GM21737 (cell line): ENCODE measurements around the gene TSPOAP1.

Source experiments
- ATAC-seq: cut with Tn5 transposase; IDR thresholded peaks from one replicate; pipeline ENCODE4 v1.9.1; 2021; ENCODE audit warnings: mild to moderate bottlenecking, moderate library complexity; ENCODE audit not compliant: unreplicated experiment

TSPOAP1 gene

GRCh38 chr17:58280480-58281217 lies 47.9 kb downstream of the TSPOAP1 start, which contains the start of gene MPO:
MPO (minus strand) TSS chr17:58280935; CDS start chr17:58280758, 177 bp downstream.
- ATAC-seq = no peak

GRCh38 chr17:58279736-58280479 lies 48.7 kb downstream of the TSPOAP1 start:
- no peak for ATAC-seq

GRCh38 chr17:58279016-58279711 lies 49.4 kb downstream of the TSPOAP1 start:
- no peak for ATAC-seq

- ATAC-seq = no peak
Observed at GRCh38 chr17:58278661-58279015, 50.0 kb downstream of the TSPOAP1 start.

GRCh38 chr17:58277802-58278595 lies 50.6 kb downstream of the TSPOAP1 start:
- ATAC-seq = no peak

- no peak for ATAC-seq
Observed at GRCh38 chr17:58277107-58277801, 51.3 kb downstream of the TSPOAP1 start.

GRCh38 chr17:58276423-58276822 lies 52.2 kb downstream of the TSPOAP1 start:
- ATAC-seq = no peak

GRCh38 chr17:58275417-58275816 lies 53.2 kb downstream of the TSPOAP1 start:
- ATAC-seq = no peak

GRCh38 chr17:58273453-58274104 lies 55.0 kb downstream of the TSPOAP1 start:
- no peak for ATAC-seq

GRCh38 chr17:58272367-58273280 lies 56.0 kb downstream of the TSPOAP1 start:
- no peak for ATAC-seq

GRCh38 chr17:58271216-58271931 lies 57.2 kb downstream of the TSPOAP1 start:
- no peak for ATAC-seq

- no peak for ATAC-seq
Observed at GRCh38 chr17:58270476-58271215, 57.9 kb downstream of the TSPOAP1 start.

- no peak for ATAC-seq
Observed at GRCh38 chr17:58269557-58270291, 58.9 kb downstream of the TSPOAP1 start.

- ATAC-seq = no peak
Observed at GRCh38 chr17:58268774-58269556, 59.6 kb downstream of the TSPOAP1 start.

GRCh38 chr17:58268326-58268725 lies 60.3 kb downstream of the TSPOAP1 start:
- ATAC-seq = no peak
